NCI-H2171 treated with DMSO at 0.1 percent for 48 hours (cell line): ENCODE results near the gene KCNB1.
A peak's percentile ranks its signal among the peaks of the same experiment; 100 is the strongest.
"Not testable (repeated sequence)": the region's sequence is repeated elsewhere in the genome, so short reads cannot be mapped to it uniquely, and the experiment has no call there.

Source experiments
- DNase-seq: peaks from one replicate; lab custom pipeline; 2025; lab: John Stamatoyannopoulos, UW

KCNB1 gene

DNA sequence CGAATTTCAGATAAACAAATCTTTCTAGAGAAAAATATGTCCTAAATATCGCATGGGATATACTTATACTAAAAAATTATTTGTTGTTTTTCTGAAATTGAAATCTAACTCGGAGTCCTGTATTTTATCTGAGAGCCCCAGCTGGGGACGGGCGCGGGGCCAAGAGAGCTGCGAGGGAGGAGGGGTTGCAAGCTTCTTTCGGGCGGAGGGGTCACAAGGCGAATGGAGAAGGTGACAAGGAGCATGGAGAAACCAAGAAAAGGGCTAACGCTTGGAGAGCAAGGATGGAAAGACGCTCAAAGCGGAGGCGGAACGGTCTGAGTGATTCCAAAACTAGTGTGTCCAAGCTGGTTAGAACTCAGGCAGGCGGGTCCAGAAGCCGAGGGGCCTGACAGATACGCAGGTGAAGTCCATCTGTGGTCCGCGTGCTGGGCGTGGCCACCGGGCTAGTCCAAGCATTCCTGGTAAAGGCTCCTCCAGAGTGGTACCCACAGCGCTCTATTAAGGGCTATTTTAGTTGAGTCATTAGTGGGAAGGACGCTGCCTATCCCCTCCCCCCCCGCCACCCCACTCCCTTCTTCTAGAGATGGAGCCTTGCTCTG lies 163.2 kb downstream of the KCNB1 start:
- DNase-seq = peak; percentile 38

DNA sequence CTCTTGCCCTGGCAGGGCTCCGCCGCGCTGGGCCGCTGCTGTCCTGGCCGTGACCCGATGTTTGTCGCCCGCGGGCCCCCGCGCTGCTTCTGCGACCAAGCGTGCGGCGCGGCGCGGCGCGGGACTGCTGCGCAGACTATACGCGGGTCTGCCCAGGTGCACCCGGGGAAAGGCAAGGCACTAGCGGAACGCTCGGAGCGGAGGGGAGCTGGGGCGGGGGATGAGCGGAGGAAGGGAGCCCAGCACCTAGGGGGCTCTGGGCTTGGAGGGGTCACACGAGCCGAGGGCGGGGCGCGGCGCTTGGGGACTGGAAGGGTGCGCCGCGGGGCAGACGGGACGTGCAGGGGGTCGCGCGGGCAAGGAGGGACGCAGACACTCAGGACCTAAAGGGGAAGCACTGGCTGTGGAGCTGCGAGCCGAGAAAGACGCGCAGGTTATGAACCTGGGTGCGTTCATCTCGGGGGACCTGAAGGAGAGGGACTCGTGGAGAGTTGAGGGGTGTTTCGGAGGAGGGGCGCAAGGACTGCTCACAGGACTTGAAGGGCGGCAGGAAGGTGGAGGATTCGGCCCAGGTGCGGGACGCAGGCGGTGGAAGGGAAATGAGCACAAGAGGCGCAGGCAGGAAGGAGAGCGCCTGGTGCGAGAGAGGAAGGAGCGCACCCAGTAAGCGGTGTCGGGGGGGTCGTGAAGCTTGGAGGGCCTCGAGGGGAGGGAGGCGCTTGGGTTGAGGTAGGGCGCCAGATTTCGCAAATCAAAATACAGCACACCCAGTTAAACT lies 163.8 kb downstream of the KCNB1 start:
- DNase-seq = peak; percentile 41

DNA sequence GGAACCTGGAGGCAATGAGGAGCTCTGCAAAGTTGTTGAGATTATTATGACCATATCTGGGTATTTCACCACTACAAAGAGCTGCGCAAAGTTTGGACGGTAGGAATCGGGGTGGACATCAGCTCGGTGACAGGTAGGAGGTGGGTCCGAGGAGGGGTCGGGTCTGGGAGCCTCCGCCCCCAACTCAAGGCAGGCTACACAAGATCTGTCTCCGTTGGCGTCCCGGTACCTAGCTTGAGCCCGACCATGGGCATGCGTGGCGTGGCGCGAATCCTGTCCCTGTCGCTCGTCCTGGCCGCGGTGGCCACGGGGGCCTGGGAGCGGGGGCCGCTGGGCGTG lies 164.4 kb downstream of the KCNB1 start:
- no peak for DNase-seq

DNA sequence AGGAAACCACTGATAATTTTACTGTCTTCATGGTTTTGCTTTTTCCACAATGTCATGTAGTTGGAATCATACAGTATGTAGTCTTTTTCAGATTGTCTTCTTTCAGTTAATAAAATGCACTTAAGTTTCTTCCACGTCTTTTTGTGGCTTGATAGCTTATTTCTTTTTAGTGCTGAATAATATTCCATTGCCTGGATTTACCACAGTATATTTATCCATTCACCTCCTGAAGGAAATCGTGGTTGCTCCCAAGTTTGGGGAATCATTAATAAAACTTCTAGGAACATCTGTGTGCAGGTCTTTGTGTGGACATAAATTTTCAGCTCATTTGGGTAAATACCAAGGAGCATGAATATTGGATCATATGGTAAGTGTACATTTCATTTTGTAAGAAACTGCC lies 165.8 kb downstream of the KCNB1 start:
- DNase-seq = no peak

DNA sequence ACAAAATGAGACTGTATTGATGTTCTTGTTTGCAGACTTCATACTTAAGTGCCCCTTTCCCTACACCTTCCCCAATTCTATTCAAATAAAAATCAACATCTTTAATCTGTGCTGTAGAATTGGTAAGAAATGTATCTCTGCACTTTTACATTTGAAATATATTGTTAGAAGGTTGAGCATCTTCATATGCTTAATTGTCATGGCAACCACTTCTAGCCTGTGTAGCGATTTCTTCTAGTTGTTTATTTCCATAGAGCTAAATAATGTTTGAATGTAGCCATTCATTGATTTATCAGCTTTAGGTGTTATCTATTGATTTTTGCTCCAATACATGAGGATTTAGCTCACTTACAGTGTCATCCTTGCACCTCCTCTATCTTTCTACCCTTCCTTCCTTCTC lies 166.9 kb downstream of the KCNB1 start:
- DNase-seq = no peak

DNA sequence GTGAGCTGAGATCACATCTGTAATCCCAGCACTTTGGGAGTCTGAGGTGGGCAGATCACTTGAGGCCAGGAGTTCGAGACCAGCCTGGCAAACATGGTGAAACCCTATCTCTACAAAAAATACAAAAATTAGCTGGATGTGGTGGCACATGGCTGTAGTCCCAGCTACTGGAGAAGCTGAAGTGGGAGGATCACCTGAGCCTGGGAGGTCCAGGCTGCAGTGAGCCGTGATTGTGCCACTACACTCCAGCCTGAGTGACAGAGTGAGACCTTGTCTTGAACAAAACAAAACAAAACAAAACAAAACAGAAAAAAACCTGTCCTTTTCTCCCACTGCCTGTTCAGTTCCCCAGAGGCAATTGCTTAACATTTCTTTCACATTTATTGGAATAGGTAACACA lies 168.4 kb downstream of the KCNB1 start:
- not testable (repeated sequence) for DNase-seq
